Adrenal gland (tissue), 12 donors: ENCODE results near the gene BCAS4. TPM values are rescaled to one million over a fixed set of nuclear protein-coding genes. Genes with fewer than 3 reads are reported as not detected.

ENCODE experiments used
- DNase-seq, 7 donors: peaks; one replicate each; pipeline ENCODE4 v3.0.0-alpha.2; 2019 to 2020
- H3K27ac ChIP-seq, 5 donors: fragments of 200-600 bp; sonication (generic) in 4 of 5; 1 replicate in 3 of 5; 2 replicates in 2 of 5; pipeline versions ENCODE4 v1.5.1 to v1.8.0; 2016 to 2020; ENCODE audit warnings: mild to moderate bottlenecking in 1 of 5
- H3K27me3 ChIP-seq: fragments of 200-600 bp; 2 replicates; pipeline ENCODE4 v1.8.0; 2021
- H3K36me3 ChIP-seq, 2 donors: fragments of 200-600 bp; replicated peaks in 1 of 2; 1 replicate in 1 of 2; 2 replicates in 1 of 2; pipeline versions ENCODE4 v1.5.1 to v1.8.0; 2018 to 2022
- H3K4me1 ChIP-seq, 2 donors: fragments of 200-600 bp; replicated peaks in 1 of 2; 1 replicate in 1 of 2; 2 replicates in 1 of 2; pipeline versions ENCODE4 v1.5.1 to v1.8.0; 2018 to 2021
- H3K4me3 ChIP-seq, 4 donors: fragments of 200-600 bp; sonication (generic) in 3 of 4; one replicate each; pipeline ENCODE4 v1.5.1; 2016 to 2018
- H3K9me3 ChIP-seq, 3 donors: fragments of 200-600 bp; sonication (generic) in 1 of 3; replicated peaks in 1 of 3; 1 replicate in 2 of 3; 2 replicates in 1 of 3; pipeline versions ENCODE4 v1.5.1 to v1.8.0; 2016 to 2021
- POLR2A ChIP-seq, 2 donors: fragments of 450-650 bp; IDR thresholded peaks; one replicate each; pipeline ENCODE4 v1.6.1; 2017; ENCODE audit warnings: antibody characterized with exemption in 2 of 2, mild to moderate bottlenecking in 2 of 2, moderate library complexity in 1 of 2
- WGBS, 4 donors: extraction: QIAGEN DNeasy Blood & Tissue Kit in 2 of 4; methylation state at CpG; one replicate each; pipeline versions ENCODE4 v1.1.5 to v1.1.7; 2013 to 2017; 5-methylcytosine and 5-hydroxymethylcytosine counted together
- intact Hi-C, 2 donors: fragments of 100-400 bp; cut with DNase I; formaldehyde crosslinking; loops; one replicate each; pipeline versions ENCODE4 v1.14.1 to v1.15.0; 2022 to 2023
- polyA plus RNA-seq, 3 donors: library from polyadenylated mRNA; stranded (reverse); fragments of 200-250 nt in 2 of 3; fragments of 350-450 nt in 1 of 3; fragmentation: Illumina TruSeq in 1 of 3; extraction: RNeasy Lipid Tissue Mini Kit (QIAGEN cat#74804) in 1 of 3; gene quantifications; one replicate each; pipeline ENCODE4 v1.2.3, GENCODE V29; 2013 to 2014
- total RNA-seq, 9 donors: library from RNA; depleted of rRNA in 4 of 9; stranded (reverse); fragments of >200 nt in 4 of 9; fragments of 120-200 nt in 1 of 9; fragmentation: NEBNext Ultra II Directional in 1 of 9; extraction: Animal tissue kit (Norgen Biotek cat#: 25700) in 1 of 9; gene quantifications; one replicate each; pipeline versions ENCODE4 v1.1.0 to v1.2.4, GENCODE V29; 2013 to 2023
- TF ChIP-seq, protein P1 (sequence below), 6 experiments: fragments of 450-650 bp in 4 of 6; fragments of 200-600 bp in 2 of 6; sonication (generic) in 1 of 6; IDR thresholded peaks; 1 replicate in 5 of 6; 2 replicates in 1 of 6; pipeline versions ENCODE4 v1.5.1 to v1.8.0; 2016 to 2021; ENCODE audit warnings: antibody characterized with exemption in 6 of 6, mild to moderate bottlenecking in 2 of 6, moderate library complexity in 1 of 6
- donor health status: healthy with polysubstance abuse.
- donor health status: Bipolar disorder and iron deficiency.
- donor health status: DM: yes; HTN: yes; CAD: no.
- donor health status: DM: no; HTN: no; CAD: no.
- donor health status: DM: no; HTN: no; CAD: no.
- donor health status: DM: yes; HTN: yes; CAD: no.

Gene BCAS4
- total and polyA plus RNA-seq, 12 donors: 0.66 to 5.1 (median 1.5) TPM

DNA sequence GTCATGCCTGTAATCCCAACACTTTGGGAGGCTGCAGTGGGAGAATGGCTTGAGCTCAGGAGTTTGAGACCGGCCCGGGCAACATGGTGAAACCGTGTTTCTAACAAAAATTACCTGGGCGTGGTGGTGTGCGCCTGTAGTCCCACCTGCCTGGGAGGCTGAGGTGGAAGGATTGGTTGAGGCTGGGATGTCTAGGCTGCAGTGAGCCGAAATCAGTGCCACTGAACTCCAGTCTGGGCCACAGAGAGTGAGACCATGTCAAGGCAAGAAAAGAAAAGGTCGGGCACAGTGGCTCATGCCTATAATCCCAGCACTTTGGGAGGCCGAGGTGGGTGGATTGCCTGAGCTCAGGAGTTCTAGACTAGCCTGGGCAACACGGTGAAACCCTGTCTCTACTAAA lies 8.2 kb upstream of the BCAS4 start:
- no peak for DNase-seq
- Histone ChIP-seq H3K4me3 (no peak overlapping the region), H3K27me3 (no peaks in the 10 kb centered on the region), H3K9me3 (no peaks in the 10 kb centered on the region), H3K36me3 (no peaks in the 10 kb centered on the region), H3K4me1 (peaks cover 3 to 9% of the 10 kb centered on the region in 2 donors), H3K27ac (no peak overlapping the region)
- TF ChIP-seq, protein P1, sequence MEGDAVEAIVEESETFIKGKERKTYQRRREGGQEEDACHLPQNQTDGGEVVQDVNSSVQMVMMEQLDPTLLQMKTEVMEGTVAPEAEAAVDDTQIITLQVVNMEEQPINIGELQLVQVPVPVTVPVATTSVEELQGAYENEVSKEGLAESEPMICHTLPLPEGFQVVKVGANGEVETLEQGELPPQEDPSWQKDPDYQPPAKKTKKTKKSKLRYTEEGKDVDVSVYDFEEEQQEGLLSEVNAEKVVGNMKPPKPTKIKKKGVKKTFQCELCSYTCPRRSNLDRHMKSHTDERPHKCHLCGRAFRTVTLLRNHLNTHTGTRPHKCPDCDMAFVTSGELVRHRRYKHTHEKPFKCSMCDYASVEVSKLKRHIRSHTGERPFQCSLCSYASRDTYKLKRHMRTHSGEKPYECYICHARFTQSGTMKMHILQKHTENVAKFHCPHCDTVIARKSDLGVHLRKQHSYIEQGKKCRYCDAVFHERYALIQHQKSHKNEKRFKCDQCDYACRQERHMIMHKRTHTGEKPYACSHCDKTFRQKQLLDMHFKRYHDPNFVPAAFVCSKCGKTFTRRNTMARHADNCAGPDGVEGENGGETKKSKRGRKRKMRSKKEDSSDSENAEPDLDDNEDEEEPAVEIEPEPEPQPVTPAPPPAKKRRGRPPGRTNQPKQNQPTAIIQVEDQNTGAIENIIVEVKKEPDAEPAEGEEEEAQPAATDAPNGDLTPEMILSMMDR (IDR thresholded peaks at IDR 0.05): no peak
- no peak for TF ChIP-seq POLR2A (IDR thresholded peaks at IDR 0.05)
- 82 to 93% (median 90%) methylated on average over 5 to 9 of the region's 9 CpGs for WGBS, 4 donors
- intact Hi-C loops: no loop called here

DNA sequence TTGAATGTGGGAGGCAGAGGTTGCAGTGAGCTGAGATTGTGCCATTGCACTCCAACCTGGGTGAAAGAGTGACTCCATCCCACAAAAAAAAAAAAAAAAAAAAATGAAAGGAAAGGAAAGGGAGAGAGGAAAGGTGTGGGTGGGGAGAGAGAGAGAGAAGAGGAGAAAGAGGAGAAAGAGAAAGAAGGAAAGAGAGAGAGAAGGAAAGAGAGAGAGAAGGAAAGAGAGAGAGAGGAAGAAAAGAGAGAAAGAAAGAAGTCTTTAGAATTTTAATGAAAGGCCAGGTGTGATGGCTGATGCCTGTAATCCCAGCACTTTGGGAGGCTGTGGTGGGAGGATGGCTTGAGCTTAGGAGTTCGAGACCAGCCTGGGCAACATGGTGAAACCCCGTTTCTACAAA lies 7.7 kb upstream of the BCAS4 start:
- WGBS, 4 donors: 89 to 100% (median 92%) methylated on average over 2 of the region's 2 CpGs
- intact Hi-C loops: no loop called here
- Histone ChIP-seq H3K27ac (no peak overlapping the region), H3K4me3 (no peak overlapping the region), H3K36me3 (no peaks in the 10 kb centered on the region), H3K27me3 (no peaks in the 10 kb centered on the region), H3K4me1 (peaks cover 3 to 9% of the 10 kb centered on the region in 2 donors), H3K9me3 (no peaks in the 10 kb centered on the region)
- no peak for DNase-seq
- TF ChIP-seq, protein P1 (IDR thresholded peaks at IDR 0.05): no peak
- TF ChIP-seq POLR2A (IDR thresholded peaks at IDR 0.05): no peak

DNA sequence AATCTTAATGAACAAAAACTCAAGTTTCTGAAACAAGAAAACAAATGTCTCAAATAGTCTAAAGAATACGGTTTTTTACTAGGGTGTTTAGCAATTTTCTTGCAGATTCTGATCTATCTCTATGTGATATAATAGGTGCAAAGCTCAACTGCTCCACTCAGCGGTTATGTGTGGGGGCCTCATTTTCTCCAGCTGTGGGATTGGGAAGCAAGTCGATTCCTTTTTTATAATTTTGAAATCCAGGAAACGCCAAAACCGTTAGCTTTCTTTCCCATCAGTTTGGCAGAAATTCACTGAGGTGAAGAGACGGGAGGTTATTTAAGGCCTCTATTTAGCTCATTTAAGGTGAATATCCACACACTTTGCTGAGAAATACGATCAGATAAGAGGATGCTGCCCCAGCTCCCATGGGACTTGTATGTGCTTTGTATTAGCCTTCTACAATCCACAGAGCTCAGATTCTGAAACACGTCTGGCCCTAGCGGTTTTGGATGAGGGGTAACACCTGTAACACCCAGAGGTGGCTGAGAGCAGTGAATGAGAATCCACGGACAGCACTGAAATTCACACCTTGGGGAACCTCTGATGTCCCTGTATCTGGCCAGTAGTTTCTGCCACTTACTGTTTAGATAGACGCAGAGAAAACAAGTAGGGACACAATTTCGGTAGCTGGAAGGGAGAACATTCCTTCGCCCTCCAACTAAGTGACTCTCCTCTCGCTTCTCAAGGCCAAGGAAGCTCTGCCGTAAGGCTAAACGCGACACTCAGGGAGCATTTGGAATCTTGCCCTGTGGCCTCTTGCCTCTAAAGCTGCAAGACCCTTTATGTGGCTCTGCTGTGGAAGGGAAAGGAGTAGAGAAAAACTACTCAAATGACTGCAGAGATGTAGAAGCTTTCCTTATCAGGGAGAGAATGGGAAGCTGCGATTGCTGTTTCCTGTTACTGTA lies 6.5 kb upstream of the BCAS4 start:
- DNase-seq: peak in 6 of 7 donors; percentile 44 to 75 (median 51)
- TF ChIP-seq, protein P1 (IDR thresholded peaks at IDR 0.05): peak; percentile 18 to 48 (median 46)
- TF ChIP-seq POLR2A (IDR thresholded peaks at IDR 0.05): no peak
- H3K4me1 ChIP-seq: peaks cover 3 to 9% of the 10 kb centered on the region in 2 donors
- no peaks in the 10 kb centered on the region for H3K9me3 ChIP-seq
- H3K27me3 ChIP-seq: no peaks in the 10 kb centered on the region
- no peaks in the 10 kb centered on the region for H3K36me3 ChIP-seq
- intact Hi-C loops: no loop called here
- WGBS, 4 donors: 42 to 55% (median 52%) methylated on average over 17 to 18 of the region's 18 CpGs
- H3K27ac ChIP-seq: peak overlapping the region in 2 of 5 donors; percentile 49 to 65
- no peak overlapping the region for H3K4me3 ChIP-seq

DNA sequence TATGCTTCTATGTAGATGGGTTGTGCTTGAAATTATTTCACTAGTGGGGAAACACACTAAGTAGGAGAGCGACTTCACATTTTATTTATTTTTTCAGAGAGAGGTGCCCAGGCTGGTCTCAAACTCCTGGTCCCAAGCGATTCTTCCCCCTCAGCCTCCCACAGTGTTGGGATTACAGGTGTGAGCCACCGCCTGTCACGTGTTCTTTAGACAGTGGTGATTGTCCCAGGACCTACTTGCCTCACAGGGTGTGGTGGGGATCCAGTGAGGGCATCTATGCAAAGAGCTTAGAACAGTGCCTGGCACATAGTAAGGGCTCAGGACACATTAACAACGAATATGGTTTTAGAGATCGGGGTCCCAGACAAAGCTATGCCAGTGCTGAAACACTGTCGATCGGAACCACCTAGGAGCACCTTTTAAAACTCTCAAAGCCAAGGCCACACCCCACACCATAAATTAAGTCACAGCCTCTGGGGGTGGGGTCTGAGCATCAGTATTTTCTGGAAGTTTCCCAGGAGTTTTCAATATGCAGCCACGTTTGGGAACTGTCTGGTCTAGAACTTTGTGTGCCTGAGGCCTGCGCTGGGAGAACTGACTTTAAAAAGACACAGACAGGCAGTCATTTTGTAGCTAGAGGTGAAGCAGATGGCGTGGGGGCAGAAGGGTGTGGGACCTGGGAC lies 4.8 kb upstream of the BCAS4 start:
- H3K4me1 ChIP-seq: peaks cover 3 to 14% of the 10 kb centered on the region in 2 donors
- H3K4me3 ChIP-seq: no peak overlapping the region
- H3K27ac ChIP-seq: peak overlapping the region in 2 of 5 donors; percentile 69 to 71
- no peaks in the 10 kb centered on the region for H3K27me3 ChIP-seq
- intact Hi-C loops: loop anchor here (5.0 to 10.0 kb wide), 2 partner anchors 137 to 515 kb away; no protein-coding TSS in a partner anchor
- WGBS, 4 donors: 68 to 74% (median 71%) methylated on average over 10 to 11 of the region's 11 CpGs
- DNase-seq: no peak
- TF ChIP-seq POLR2A (IDR thresholded peaks at IDR 0.05): no peak
- TF ChIP-seq, protein P1 (IDR thresholded peaks at IDR 0.05): no peak
- no peaks in the 10 kb centered on the region for H3K9me3 ChIP-seq
- no peaks in the 10 kb centered on the region for H3K36me3 ChIP-seq
